ENCODE data around the gene SLC6A12. TPM values are rescaled to one million over a fixed set of nuclear protein-coding genes. Genes with fewer than 3 reads are reported as not detected.

Gene SLC6A12
- polyA plus RNA-seq, 1 donor (not counting 4 experiments of a cell fraction or from before 2014, with no cell fraction given), result not detected

DNA sequence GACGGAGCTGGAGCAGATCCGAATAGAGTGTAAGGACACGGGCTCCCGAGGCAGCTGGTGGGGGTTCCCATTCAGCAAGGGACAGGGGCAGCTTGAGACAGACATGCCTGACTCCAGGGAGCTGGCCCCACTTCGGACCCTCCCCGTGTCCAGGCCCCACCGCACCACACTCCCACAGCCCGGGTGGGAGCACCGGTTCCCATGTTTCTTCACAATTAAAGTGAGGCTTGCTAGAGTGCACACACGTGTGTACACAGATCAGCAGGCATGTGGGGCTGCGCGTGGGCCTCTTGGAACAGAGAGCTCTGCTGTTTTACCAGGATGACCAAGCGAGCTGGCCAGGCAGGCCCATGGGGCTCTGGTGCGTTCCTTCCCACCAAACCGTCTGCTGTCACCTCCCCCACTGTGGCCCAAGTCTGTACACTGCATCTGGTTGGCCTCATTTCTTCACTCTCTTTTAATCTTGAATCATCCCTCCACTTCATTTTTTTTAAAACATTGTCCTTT, 48.0 kb downstream of the SLC6A12 start:
- Histone ChIP-seq H3K4me2 (ENCODE audit: control insufficient read depth, extremely low read depth, insufficient read depth, low read depth, low read length) (no peak overlapping the region), H3K27ac (ENCODE audit: control insufficient read depth, insufficient read depth, low read length) (no peak overlapping the region), H3K9me1 (ENCODE audit: control insufficient read depth, extremely low read depth, insufficient read depth, low read length) (no peaks in the 10 kb centered on the region), H3K4me1 (ENCODE audit: control insufficient read depth, extremely low read depth, insufficient read depth, low read length) (no peaks in the 10 kb centered on the region), H3K9me3 (ENCODE audit: control insufficient read depth, low read depth, low read length) (no peaks in the 10 kb centered on the region), H3K9ac (ENCODE audit: control insufficient read depth, extremely low read depth, insufficient read depth, low read length) (no peak overlapping the region), H3K36me3 (ENCODE audit: control insufficient read depth in 2 of 2, extremely low read depth in 1 of 2, insufficient read depth in 2 of 2, low read length in 2 of 2) (no peaks in the 10 kb centered on the region), H3K27me3 (ENCODE audit: control insufficient read depth, extremely low read depth, insufficient read depth, low read length) (peaks cover 24% of the 10 kb centered on the region), H3K79me2 (ENCODE audit: control insufficient read depth, insufficient read depth, low read length) (no peaks in the 10 kb centered on the region), H3K4me3 (ENCODE audit: control insufficient read depth in 2 of 3, extremely low read depth in 1 of 3, insufficient read depth in 2 of 3, low read depth in 1 of 3, low read length in 3 of 3) (no peak overlapping the region), H4K20me1 (ENCODE audit: control insufficient read depth, extremely low read depth, insufficient read depth, low read length) (no peaks in the 10 kb centered on the region), H2AFZ (ENCODE audit: control insufficient read depth, low read length) (no peak overlapping the region)
- TF ChIP-seq EZH2 (IDR thresholded peaks at IDR 0.05; ENCODE audit: low read length), result no peak
- TF ChIP-seq, protein P1, sequence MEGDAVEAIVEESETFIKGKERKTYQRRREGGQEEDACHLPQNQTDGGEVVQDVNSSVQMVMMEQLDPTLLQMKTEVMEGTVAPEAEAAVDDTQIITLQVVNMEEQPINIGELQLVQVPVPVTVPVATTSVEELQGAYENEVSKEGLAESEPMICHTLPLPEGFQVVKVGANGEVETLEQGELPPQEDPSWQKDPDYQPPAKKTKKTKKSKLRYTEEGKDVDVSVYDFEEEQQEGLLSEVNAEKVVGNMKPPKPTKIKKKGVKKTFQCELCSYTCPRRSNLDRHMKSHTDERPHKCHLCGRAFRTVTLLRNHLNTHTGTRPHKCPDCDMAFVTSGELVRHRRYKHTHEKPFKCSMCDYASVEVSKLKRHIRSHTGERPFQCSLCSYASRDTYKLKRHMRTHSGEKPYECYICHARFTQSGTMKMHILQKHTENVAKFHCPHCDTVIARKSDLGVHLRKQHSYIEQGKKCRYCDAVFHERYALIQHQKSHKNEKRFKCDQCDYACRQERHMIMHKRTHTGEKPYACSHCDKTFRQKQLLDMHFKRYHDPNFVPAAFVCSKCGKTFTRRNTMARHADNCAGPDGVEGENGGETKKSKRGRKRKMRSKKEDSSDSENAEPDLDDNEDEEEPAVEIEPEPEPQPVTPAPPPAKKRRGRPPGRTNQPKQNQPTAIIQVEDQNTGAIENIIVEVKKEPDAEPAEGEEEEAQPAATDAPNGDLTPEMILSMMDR (optimal IDR thresholded peaks at IDR 0.05 in 1 of 3, IDR thresholded peaks at IDR 0.05 in 1 of 3, conservative IDR thresholded peaks at IDR 0.05 in 1 of 3; ENCODE audit: extremely low read depth in 1 of 3, insufficient read depth in 2 of 3, low read length in 3 of 3), result no peak
- dilution Hi-C loops (cut with MboI; ENCODE audit: extremely low pct_ligation_motif_present, low sequenced_read_pairs), result no loop called here
- FAIRE-seq, result no peak
- DNase-seq (ENCODE audit: low read depth, low spot score), result no peak

DNA sequence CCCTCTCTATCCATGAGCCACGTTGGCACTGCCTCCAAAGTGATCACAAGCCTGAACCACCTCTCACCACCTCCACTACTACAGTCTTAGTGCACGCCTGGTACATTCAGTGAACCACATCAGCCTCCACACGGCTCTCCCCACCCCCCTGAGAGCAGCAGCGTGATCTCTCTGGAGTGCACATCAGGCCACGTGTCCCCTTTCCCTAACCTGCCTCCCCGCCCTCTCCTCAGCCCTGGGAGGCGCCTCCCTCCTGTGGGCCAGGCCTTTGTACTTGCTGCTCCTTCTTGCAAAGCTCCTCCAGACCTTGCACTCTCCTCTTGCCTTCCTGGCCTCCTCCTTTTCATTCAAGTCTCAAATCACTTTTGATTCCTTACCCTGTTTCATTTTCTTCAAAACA, 49.8 kb downstream of the SLC6A12 start:
- no peaks in the 10 kb centered on the region for H3K36me3 ChIP-seq (ENCODE audit: control insufficient read depth in 2 of 2, extremely low read depth in 1 of 2, insufficient read depth in 2 of 2, low read length in 2 of 2)
- no peak overlapping the region for H2AFZ ChIP-seq (ENCODE audit: control insufficient read depth, low read length)
- no peak for TF ChIP-seq EZH2 (IDR thresholded peaks at IDR 0.05; ENCODE audit: low read length)
- TF ChIP-seq, protein P1 (optimal IDR thresholded peaks at IDR 0.05 in 1 of 3, IDR thresholded peaks at IDR 0.05 in 1 of 3, conservative IDR thresholded peaks at IDR 0.05 in 1 of 3; ENCODE audit: extremely low read depth in 1 of 3, insufficient read depth in 2 of 3, low read length in 3 of 3), result no peak
- FAIRE-seq (no peak), DNase-seq (ENCODE audit: low read depth, low spot score) (no peak)
- H3K9ac ChIP-seq (ENCODE audit: control insufficient read depth, extremely low read depth, insufficient read depth, low read length), result no peak overlapping the region
- peaks cover 22% of the 10 kb centered on the region for H3K27me3 ChIP-seq (ENCODE audit: control insufficient read depth, extremely low read depth, insufficient read depth, low read length)
- H3K9me1 ChIP-seq (ENCODE audit: control insufficient read depth, extremely low read depth, insufficient read depth, low read length), result no peaks in the 10 kb centered on the region
- H3K9me3 ChIP-seq (ENCODE audit: control insufficient read depth, low read depth, low read length), result no peaks in the 10 kb centered on the region
- H3K27ac ChIP-seq (ENCODE audit: control insufficient read depth, insufficient read depth, low read length), result no peak overlapping the region
- dilution Hi-C loops (cut with MboI; ENCODE audit: extremely low pct_ligation_motif_present, low sequenced_read_pairs), result no loop called here
- no peaks in the 10 kb centered on the region for H3K79me2 ChIP-seq (ENCODE audit: control insufficient read depth, insufficient read depth, low read length)
- no peaks in the 10 kb centered on the region for H4K20me1 ChIP-seq (ENCODE audit: control insufficient read depth, extremely low read depth, insufficient read depth, low read length)
- no peak overlapping the region for H3K4me2 ChIP-seq (ENCODE audit: control insufficient read depth, extremely low read depth, insufficient read depth, low read depth, low read length)
- H3K4me3 ChIP-seq (ENCODE audit: control insufficient read depth in 2 of 3, extremely low read depth in 1 of 3, insufficient read depth in 2 of 3, low read depth in 1 of 3, low read length in 3 of 3), result no peak overlapping the region
- no peaks in the 10 kb centered on the region for H3K4me1 ChIP-seq (ENCODE audit: control insufficient read depth, extremely low read depth, insufficient read depth, low read length)
